Measurements from ENCODE around the gene ZRSR2.
A peak's percentile ranks its signal among the peaks of the same experiment; 100 is the strongest.
"Not testable (repeated sequence)": the region's sequence is repeated elsewhere in the genome, so short reads cannot be mapped to it uniquely, and the experiment has no call there.

Gene ZRSR2, protein sequence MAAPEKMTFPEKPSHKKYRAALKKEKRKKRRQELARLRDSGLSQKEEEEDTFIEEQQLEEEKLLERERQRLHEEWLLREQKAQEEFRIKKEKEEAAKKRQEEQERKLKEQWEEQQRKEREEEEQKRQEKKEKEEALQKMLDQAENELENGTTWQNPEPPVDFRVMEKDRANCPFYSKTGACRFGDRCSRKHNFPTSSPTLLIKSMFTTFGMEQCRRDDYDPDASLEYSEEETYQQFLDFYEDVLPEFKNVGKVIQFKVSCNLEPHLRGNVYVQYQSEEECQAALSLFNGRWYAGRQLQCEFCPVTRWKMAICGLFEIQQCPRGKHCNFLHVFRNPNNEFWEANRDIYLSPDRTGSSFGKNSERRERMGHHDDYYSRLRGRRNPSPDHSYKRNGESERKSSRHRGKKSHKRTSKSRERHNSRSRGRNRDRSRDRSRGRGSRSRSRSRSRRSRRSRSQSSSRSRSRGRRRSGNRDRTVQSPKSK

DNA sequence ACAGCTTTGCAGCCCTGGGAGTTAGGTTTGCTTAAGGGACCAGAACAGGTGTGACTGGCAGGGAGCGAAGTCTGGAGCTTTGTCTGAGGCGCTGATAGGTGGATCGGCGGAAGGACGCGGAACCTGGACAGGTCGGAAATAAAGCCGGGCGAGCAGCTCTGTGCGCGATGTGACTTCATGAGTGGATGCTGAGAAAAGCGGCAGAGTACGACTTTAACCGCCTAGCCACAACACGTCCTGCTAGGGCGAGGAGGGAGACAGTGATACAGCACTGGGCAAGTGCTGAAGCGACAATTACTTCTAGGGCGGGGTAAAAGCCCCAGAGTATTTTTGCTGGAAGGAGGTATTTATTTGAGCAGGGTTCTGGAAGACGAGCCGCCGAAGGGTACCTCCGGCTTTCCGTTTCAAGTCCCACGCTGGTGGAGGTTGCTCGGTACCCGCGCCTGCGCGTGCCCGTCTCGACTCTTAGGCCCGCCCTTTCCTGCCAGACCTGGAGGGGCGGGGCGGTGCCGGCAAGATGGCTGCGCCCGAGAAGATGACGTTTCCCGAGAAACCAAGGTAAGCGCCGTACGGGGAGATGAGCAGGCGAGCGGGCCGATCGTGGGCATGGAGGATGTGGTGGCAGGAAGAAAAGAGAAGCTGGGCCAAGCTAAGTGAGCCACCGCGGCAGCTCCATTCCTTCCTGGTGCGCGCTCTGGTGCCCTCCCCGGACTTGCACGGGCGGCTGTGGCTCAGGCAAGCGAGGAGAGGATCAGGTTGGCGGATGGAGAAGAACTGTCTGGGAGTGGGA, at the start of gene ZRSR2:
Gene ZRSR2 (plus strand): TSS at position 506 of the 790 bp plus-strand sequence. CDS start 12 bp downstream, at position 518.
- Histone ChIP-seq H3K9me3 (ENCODE audit: insufficient read depth, low read depth, low read length) (no peaks in the 10 kb centered on the region), H3K36me3 (ENCODE audit: insufficient read depth, low read length) (no peaks in the 10 kb centered on the region), H3K9me2 (replicated peaks; ENCODE audit: low read depth, low read length) (no peaks in the 10 kb centered on the region), H3K9ac (ENCODE audit: low read depth, low read length, poor library complexity, severe bottlenecking) (peak within 1 kb of the TSS; percentile 71), H2AFZ (ENCODE audit: low read length) (peak within 1 kb of the TSS; percentile 94), H3K4me1 (ENCODE audit: insufficient read depth, low read length, poor library complexity, severe bottlenecking) (peaks cover 3% of the 10 kb centered on the region), H3F3A (ENCODE audit: low read depth) (no peaks in the 10 kb centered on the region), H3K4me3 (ENCODE audit: low read length, poor library complexity, severe bottlenecking) (peak within 1 kb of the TSS; percentile 91), H3K4me2 (ENCODE audit: low read depth, low read length, poor library complexity, severe bottlenecking) (peak within 1 kb of the TSS; percentile 90), H4K20me1 (ENCODE audit: insufficient read depth, low read length, poor library complexity, severe bottlenecking) (peaks cover 3% of the 10 kb centered on the region), H3K79me2 (ENCODE audit: insufficient read depth, low read length) (peaks cover 28% of the 10 kb centered on the region), H3K27me3 (ENCODE audit: insufficient read depth, low read length, poor library complexity, severe bottlenecking) (no peaks in the 10 kb centered on the region)
- TF ChIP-seq, protein P1, sequence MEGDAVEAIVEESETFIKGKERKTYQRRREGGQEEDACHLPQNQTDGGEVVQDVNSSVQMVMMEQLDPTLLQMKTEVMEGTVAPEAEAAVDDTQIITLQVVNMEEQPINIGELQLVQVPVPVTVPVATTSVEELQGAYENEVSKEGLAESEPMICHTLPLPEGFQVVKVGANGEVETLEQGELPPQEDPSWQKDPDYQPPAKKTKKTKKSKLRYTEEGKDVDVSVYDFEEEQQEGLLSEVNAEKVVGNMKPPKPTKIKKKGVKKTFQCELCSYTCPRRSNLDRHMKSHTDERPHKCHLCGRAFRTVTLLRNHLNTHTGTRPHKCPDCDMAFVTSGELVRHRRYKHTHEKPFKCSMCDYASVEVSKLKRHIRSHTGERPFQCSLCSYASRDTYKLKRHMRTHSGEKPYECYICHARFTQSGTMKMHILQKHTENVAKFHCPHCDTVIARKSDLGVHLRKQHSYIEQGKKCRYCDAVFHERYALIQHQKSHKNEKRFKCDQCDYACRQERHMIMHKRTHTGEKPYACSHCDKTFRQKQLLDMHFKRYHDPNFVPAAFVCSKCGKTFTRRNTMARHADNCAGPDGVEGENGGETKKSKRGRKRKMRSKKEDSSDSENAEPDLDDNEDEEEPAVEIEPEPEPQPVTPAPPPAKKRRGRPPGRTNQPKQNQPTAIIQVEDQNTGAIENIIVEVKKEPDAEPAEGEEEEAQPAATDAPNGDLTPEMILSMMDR (conservative IDR thresholded peaks at IDR 0.05; ENCODE audit: low read length) = no peak
- TF ChIP-seq EZH2phosphoT487 (IDR thresholded peaks at IDR 0.05; ENCODE audit: borderline replicate concordance) = no peak

DNA sequence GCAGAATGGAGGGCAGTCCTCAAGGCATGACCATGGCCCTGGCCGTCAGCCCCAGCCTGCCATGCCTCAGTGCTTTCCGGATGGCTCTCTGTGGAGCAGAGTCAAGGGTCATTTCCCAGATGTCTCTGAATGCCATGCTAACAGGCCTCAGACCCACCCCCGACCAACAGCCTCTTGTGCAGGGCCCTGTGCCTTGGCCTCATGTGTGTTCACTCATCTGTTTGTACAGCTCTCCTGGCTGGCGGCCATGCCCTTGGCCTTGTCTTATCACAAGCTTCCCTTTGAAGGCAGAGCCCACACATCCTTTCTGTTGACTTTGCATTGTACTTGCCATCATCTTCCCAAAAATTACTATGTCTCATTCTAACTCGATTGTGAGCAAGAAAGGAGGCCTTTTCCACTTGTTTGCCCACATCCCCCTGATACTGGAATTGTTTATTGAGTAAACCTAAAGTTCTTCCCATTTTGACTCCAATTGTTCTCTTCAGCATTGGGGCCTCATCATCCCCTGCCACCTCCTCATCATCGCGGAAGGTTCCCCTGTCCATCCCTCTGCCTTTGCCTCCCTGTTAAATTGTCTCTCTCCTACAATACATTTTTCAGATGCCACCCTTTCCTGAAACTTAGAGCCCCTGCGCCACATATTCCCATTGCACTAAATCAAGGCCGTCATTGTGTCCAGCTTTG, 46.0 kb upstream of the ZRSR2 start:
- Histone ChIP-seq H3F3A (ENCODE audit: low read depth) (no peaks in the 10 kb centered on the region), H3K9me2 (replicated peaks; ENCODE audit: low read depth, low read length) (no peaks in the 10 kb centered on the region), H3K4me3 (ENCODE audit: low read length, poor library complexity, severe bottlenecking) (no peak overlapping the region), H3K9ac (ENCODE audit: low read depth, low read length, poor library complexity, severe bottlenecking) (no peak overlapping the region), H3K4me1 (ENCODE audit: insufficient read depth, low read length, poor library complexity, severe bottlenecking) (peaks cover 21% of the 10 kb centered on the region), H3K27me3 (ENCODE audit: insufficient read depth, low read length, poor library complexity, severe bottlenecking) (no peaks in the 10 kb centered on the region), H3K79me2 (ENCODE audit: insufficient read depth, low read length) (no peaks in the 10 kb centered on the region), H2AFZ (ENCODE audit: low read length) (no peak overlapping the region), H4K20me1 (ENCODE audit: insufficient read depth, low read length, poor library complexity, severe bottlenecking) (no peaks in the 10 kb centered on the region), H3K36me3 (ENCODE audit: insufficient read depth, low read length) (no peaks in the 10 kb centered on the region), H3K4me2 (ENCODE audit: low read depth, low read length, poor library complexity, severe bottlenecking) (no peak overlapping the region), H3K9me3 (ENCODE audit: insufficient read depth, low read depth, low read length) (no peaks in the 10 kb centered on the region)
- TF ChIP-seq, protein P1 (conservative IDR thresholded peaks at IDR 0.05; ENCODE audit: low read length) = no peak
- TF ChIP-seq EZH2phosphoT487 (IDR thresholded peaks at IDR 0.05; ENCODE audit: borderline replicate concordance) = no peak

DNA sequence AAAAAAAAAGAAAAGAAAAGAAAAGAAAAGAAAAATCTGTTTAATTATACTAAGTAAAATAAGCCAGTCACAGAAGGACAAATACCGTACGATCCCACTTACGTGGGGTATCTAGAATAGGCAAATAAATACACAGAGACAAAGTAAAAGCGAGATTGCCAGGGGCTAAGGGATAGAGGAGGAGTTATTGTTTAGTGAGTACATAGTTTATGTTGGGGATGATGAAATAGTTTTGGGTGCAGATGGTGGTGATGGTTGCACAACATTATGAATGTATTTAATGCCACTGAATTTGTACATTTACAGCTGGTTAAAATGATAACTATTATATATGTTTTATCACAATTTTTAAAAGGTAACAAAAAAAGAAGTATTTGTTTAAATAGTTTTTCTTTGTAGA, 45.1 kb upstream of the ZRSR2 start:
- Histone ChIP-seq H3K36me3 (ENCODE audit: insufficient read depth, low read length) (no peaks in the 10 kb centered on the region), H4K20me1 (ENCODE audit: insufficient read depth, low read length, poor library complexity, severe bottlenecking) (no peaks in the 10 kb centered on the region), H3K4me3 (ENCODE audit: low read length, poor library complexity, severe bottlenecking) (no peak overlapping the region), H3F3A (ENCODE audit: low read depth) (no peaks in the 10 kb centered on the region), H2AFZ (ENCODE audit: low read length) (no peak overlapping the region), H3K9ac (ENCODE audit: low read depth, low read length, poor library complexity, severe bottlenecking) (no peak overlapping the region), H3K4me1 (ENCODE audit: insufficient read depth, low read length, poor library complexity, severe bottlenecking) (peaks cover 29% of the 10 kb centered on the region), H3K9me3 (ENCODE audit: insufficient read depth, low read depth, low read length) (no peaks in the 10 kb centered on the region), H3K27me3 (ENCODE audit: insufficient read depth, low read length, poor library complexity, severe bottlenecking) (no peaks in the 10 kb centered on the region), H3K9me2 (replicated peaks; ENCODE audit: low read depth, low read length) (no peaks in the 10 kb centered on the region), H3K4me2 (ENCODE audit: low read depth, low read length, poor library complexity, severe bottlenecking) (no peak overlapping the region), H3K79me2 (ENCODE audit: insufficient read depth, low read length) (peaks cover 6% of the 10 kb centered on the region; the same call in 1 of the 2 replicates)
- TF ChIP-seq, protein P1 (conservative IDR thresholded peaks at IDR 0.05; ENCODE audit: low read length) = no peak
- TF ChIP-seq EZH2phosphoT487 (IDR thresholded peaks at IDR 0.05; ENCODE audit: borderline replicate concordance) = no peak

DNA sequence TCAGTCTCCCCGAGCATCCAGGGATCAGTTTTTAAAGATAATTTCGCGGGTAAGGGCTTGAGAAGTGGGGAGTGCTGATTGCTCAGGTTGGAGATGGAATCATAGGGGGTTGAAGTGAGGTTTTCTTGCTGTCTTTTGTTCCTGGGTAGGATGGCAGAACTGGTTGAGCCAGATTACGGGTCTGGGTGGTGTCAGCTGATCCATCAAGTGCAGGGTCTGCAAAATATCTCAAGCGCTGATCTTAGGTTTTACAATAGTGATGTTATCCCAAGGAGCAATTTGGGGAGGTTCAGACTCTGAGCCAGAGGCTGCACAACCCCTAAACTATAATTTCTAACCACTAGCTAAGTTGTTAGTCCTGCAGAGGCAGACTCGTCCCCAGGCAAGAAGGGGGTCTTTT, 43.6 kb upstream of the ZRSR2 start:
- not testable (repeated sequence) for H3K4me3 ChIP-seq (ENCODE audit: low read length, poor library complexity, severe bottlenecking); H3K27me3 ChIP-seq (ENCODE audit: insufficient read depth, low read length, poor library complexity, severe bottlenecking); H3K36me3 ChIP-seq (ENCODE audit: insufficient read depth, low read length); H3K4me2 ChIP-seq (ENCODE audit: low read depth, low read length, poor library complexity, severe bottlenecking); H4K20me1 ChIP-seq (ENCODE audit: insufficient read depth, low read length, poor library complexity, severe bottlenecking); H3K9ac ChIP-seq (ENCODE audit: low read depth, low read length, poor library complexity, severe bottlenecking); H2AFZ ChIP-seq (ENCODE audit: low read length); H3K9me3 ChIP-seq (ENCODE audit: insufficient read depth, low read depth, low read length); H3F3A ChIP-seq (ENCODE audit: low read depth); H3K9me2 ChIP-seq (replicated peaks; ENCODE audit: low read depth, low read length); H3K79me2 ChIP-seq (ENCODE audit: insufficient read depth, low read length)
- H3K4me1 ChIP-seq (ENCODE audit: insufficient read depth, low read length, poor library complexity, severe bottlenecking) = peaks cover 39% of the 10 kb centered on the region

Measured in Loucy (cell line).